HepG2 (cell line): ENCODE results near the gene PRRG3. TPM values are rescaled to one million over a fixed set of nuclear protein-coding genes. Genes with fewer than 3 reads are reported as not detected.

Experiments
- ATAC-seq: fragments of 200-7000 bp; cut with Tn5 transposase; 3 replicates; pipeline ENCODE4 v1.9.1; 2020; ENCODE audit warnings: mild to moderate bottlenecking, moderate library complexity
- BruUV-seq: library from RNA; stranded (reverse); fragments of 400-500 nt; replicated peaks from 2 replicates; lab custom pipeline; 2021; lab: Mats Ljungman, UMichigan
- CTCF ChIA-PET: fragments of 300-600 bp; formaldehyde crosslinking; extraction: SDS; loops from one replicate; lab custom pipeline; 2021; ENCODE audit warnings: low total read pairs, inconsistent platforms, low intra/inter-chr PET ratio; lab: Yijun Ruan, JAX
- POLR2A ChIA-PET: fragments of 350-600 bp; sonication (Branson Sonifier 250); formaldehyde crosslinking; loops from one replicate; lab custom pipeline; 2020; ENCODE audit warnings: antibody characterized with exemption, inconsistent platforms; lab: Yijun Ruan, JAX
- DNase-seq: peaks from one replicate; pipeline ENCODE4 v3.0.0-alpha.2; 2015; ENCODE audit warnings: low spot score
- FAIRE-seq: peaks from 3 replicates; lab custom pipeline; 2011; peaks lifted over from hg19 to GRCh38; lab: Jason Lieb, UNC
- H2AFZ ChIP-seq: one replicate; pipeline ENCODE4 v1.6.1; 2011; ENCODE audit warnings: low read length, inconsistent platforms
- H3K27ac ChIP-seq: fragments of 300-600 bp; 3 replicates; pipeline ENCODE4 v1.8.0; 2011; ENCODE audit warnings: mixed run types, mild to moderate bottlenecking, mixed read lengths, low read length, inconsistent platforms; ENCODE audit not compliant: insufficient read depth; ENCODE audit errors: extremely low read length
- H3K27me3 ChIP-seq, 2 experiments: fragments of 200-600 bp in 1 of 2; 2 replicates in 1 of 2; 3 replicates in 1 of 2; pipeline versions ENCODE4 v1.6.0 to v1.8.0; 2011; ENCODE audit warnings: low read length in 2 of 2, mild to moderate bottlenecking in 2 of 2, moderate library complexity in 2 of 2, inconsistent platforms in 1 of 2; ENCODE audit not compliant: insufficient read depth in 2 of 2, control insufficient read depth in 1 of 2
- H3K36me3 ChIP-seq, 2 experiments: fragments of 200-600 bp in 1 of 2; replicated peaks in 1 of 2; 2 replicates in 1 of 2; 3 replicates in 1 of 2; pipeline versions ENCODE4 v1.5.1 to v1.8.0; 2011; ENCODE audit warnings: low read length in 2 of 2, inconsistent platforms in 1 of 2; ENCODE audit not compliant: insufficient read depth in 2 of 2, control insufficient read depth in 1 of 2
- H3K4me1 ChIP-seq: 2 replicates; pipeline ENCODE4 v1.5.1; 2012; ENCODE audit warnings: low read length, inconsistent platforms; ENCODE audit not compliant: insufficient read depth
- H3K4me2 ChIP-seq: 2 replicates; pipeline ENCODE4 v1.6.0; 2011; ENCODE audit warnings: low read depth, low read length, inconsistent platforms
- H3K4me3 ChIP-seq, 3 experiments: fragments of 200-600 bp in 1 of 3; sonication (generic), shearing (Covaris generic) in 1 of 3; replicated peaks in 1 of 3; 2 replicates each; pipeline ENCODE4 v1.5.1; 2011 to 2016; ENCODE audit warnings: low read length in 3 of 3, inconsistent platforms in 2 of 3, low read depth in 2 of 3, mild to moderate bottlenecking in 2 of 3, control low read depth in 1 of 3, mixed read lengths in 1 of 3; ENCODE audit not compliant: insufficient read depth in 1 of 3
- H3K79me2 ChIP-seq: one replicate; pipeline ENCODE4 v1.6.1; 2011; ENCODE audit warnings: low read length, inconsistent platforms; ENCODE audit not compliant: insufficient read depth
- H3K9ac ChIP-seq: 2 replicates; pipeline ENCODE4 v1.6.0; 2011; ENCODE audit warnings: mild to moderate bottlenecking, low read depth, low read length, inconsistent platforms; ENCODE audit not compliant: insufficient read depth
- H3K9me3 ChIP-seq: 2 replicates; pipeline ENCODE4 v1.5.1; 2012; ENCODE audit warnings: mild to moderate bottlenecking, low read length
- H4K20me1 ChIP-seq: 2 replicates; pipeline ENCODE4 v1.6.0; 2011; ENCODE audit warnings: inconsistent platforms, mild to moderate bottlenecking, low read length, moderate library complexity; ENCODE audit not compliant: insufficient read depth
- ADNP ChIP-seq: sonication (generic); formaldehyde crosslinking; IDR thresholded peaks from 2 replicates; pipeline ENCODE4 v1.4.0; 2020; ENCODE audit warnings: missing genetic modification reagents
- ATRX ChIP-seq: sonication (generic); formaldehyde crosslinking; IDR thresholded peaks from 2 replicates; pipeline ENCODE4 v1.4.0; 2020; ENCODE audit warnings: missing genetic modification reagents, borderline replicate concordance
- ZMAT3 ChIP-seq: sonication (generic); formaldehyde crosslinking; conservative IDR thresholded peaks from 2 replicates; pipeline ENCODE4 v1.7.0; 2021; ENCODE audit warnings: missing genetic modification reagents
- WGBS: methylation state at CpG from one replicate; pipeline ENCODE4 v1.1.6; 2017; ENCODE audit warnings: low lambda C conversion rate; 5-methylcytosine and 5-hydroxymethylcytosine counted together
- in situ Hi-C: cut with HindIII; loops from 2 replicates; pipeline ENCODE4 v1.10.0; 2017; ENCODE audit warnings: low pct_unique_long_range_greater_than_20kb; ENCODE audit not compliant: extremely low pct_ligation_motif_present
- intact Hi-C: fragments of 100-400 bp; cut with micrococcal nuclease; formaldehyde crosslinking; loops from one replicate; pipeline ENCODE4 v1.10.0; 2022; ENCODE audit not compliant: unreplicated experiment
- polyA plus RNA-seq, 8 experiments: library from polyadenylated mRNA; depleted of rRNA in 3 of 8; stranded (reverse) in 7 of 8; unstranded in 1 of 8; fragments of >200 nt; fragmentation: Illumina TruSeq in 4 of 8; extraction: Trizol in 4 of 8; gene quantifications; 2 replicates each; pipeline versions ENCODE4 v1.2.1 to v1.2.3, GENCODE V29; 2011 to 2016; ENCODE audit warnings: low read depth in 4 of 8, missing spikeins in 1 of 8, mixed read lengths in 1 of 8; ENCODE audit not compliant: insufficient read depth in 1 of 8
- total RNA-seq, 5 experiments: library from RNA; depleted of rRNA; stranded (reverse); fragments of >200 nt; fragmentation: Illumina TruSeq; extraction: Trizol; gene quantifications; 2 replicates each; pipeline ENCODE4 v1.2.3, GENCODE V29; 2016; ENCODE audit warnings: low read depth in 1 of 5
- TF ChIP-seq, protein P1 (sequence below): sonication (generic); IDR thresholded peaks from 2 replicates; pipeline ENCODE4 v1.6.1; 2016; ENCODE audit warnings: low read depth, borderline replicate concordance
- TF ChIP-seq, protein P2 (sequence below): sonication (generic); formaldehyde crosslinking; IDR thresholded peaks from 2 replicates; pipeline ENCODE4 v1.4.0; 2020; ENCODE audit warnings: missing genetic modification reagents, borderline replicate concordance
- TF ChIP-seq, protein P3 (sequence below): IDR thresholded peaks from 2 replicates; pipeline ENCODE4 v1.6.1; 2016; ENCODE audit warnings: missing compliant biosample characterization, missing genetic modification reagents, borderline replicate concordance
- TF ChIP-seq, protein P4 (sequence below): sonication (generic); formaldehyde crosslinking; IDR thresholded peaks from 2 replicates; pipeline ENCODE4 v1.9.0; 2021; ENCODE audit warnings: missing genetic modification reagents, mild to moderate bottlenecking, borderline replicate concordance
- TF ChIP-seq, protein P5 (sequence below): IDR thresholded peaks from 2 replicates; pipeline ENCODE4 v1.6.1; 2018; ENCODE audit warnings: missing genetic modification reagents

The PRRG3 gene
- total and polyA plus RNA-seq, 2 of the 13 experiments (the other 11 are each of a cell fraction or from before 2014, with no cell fraction given) = not detected

DNA sequence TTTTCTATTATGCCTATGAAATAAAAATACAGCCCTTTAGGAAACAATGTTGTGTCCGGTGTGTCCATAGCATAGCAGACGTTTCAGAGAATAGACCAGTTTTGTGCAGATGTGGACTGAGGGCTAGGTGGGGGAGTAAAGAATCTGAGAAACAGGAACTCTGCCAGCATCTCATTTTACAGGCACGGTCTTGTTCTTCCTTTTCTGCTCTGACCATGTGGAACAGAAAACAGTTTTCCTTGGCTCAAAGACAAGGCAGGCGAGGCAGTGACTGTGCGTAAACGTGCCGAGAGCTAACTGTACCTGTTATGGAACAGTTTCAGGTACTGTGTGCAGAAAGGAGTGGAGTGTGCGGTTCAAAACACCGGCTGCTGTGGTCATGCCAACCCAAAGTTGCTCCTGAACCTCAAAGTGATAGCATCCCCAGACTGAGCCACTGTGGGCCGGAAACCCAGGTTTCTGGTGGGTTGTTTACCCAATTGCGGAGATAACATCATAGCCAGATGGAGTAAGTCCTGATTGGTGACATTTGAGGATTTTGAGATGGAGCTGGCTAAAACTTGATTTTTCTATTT, 59.5 kb downstream of the PRRG3 start:
- no peak overlapping the region for H3K4me3 ChIP-seq
- ATAC-seq = no peak
- BruUV-seq = no TSS peak
- no peaks in the 10 kb centered on the region for H3K9me3 ChIP-seq
- H3K4me2 ChIP-seq = no peak overlapping the region
- H3K27ac ChIP-seq = no peak overlapping the region
- in situ Hi-C loops (no loop called here), intact Hi-C loops (no loop called here)
- CTCF ChIA-PET = no interaction called here
- 55% methylated on average over 9 of the region's 11 CpGs for WGBS
- H3K36me3 ChIP-seq = no peaks in the 10 kb centered on the region
- POLR2A ChIA-PET = no interaction called here
- H3K27me3 ChIP-seq = no peaks in the 10 kb centered on the region
- H3K9ac ChIP-seq = no peak overlapping the region
- TF ChIP-seq ATRX (no peak), ADNP (CRISPR knock-in tag) (no peak), ZMAT3 (no peak)
- TF ChIP-seq, protein P1, sequence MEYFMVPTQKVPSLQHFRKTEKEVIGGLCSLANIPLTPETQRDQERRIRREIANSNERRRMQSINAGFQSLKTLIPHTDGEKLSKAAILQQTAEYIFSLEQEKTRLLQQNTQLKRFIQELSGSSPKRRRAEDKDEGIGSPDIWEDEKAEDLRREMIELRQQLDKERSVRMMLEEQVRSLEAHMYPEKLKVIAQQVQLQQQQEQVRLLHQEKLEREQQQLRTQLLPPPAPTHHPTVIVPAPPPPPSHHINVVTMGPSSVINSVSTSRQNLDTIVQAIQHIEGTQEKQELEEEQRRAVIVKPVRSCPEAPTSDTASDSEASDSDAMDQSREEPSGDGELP = no peak
- TF ChIP-seq, protein P2, sequence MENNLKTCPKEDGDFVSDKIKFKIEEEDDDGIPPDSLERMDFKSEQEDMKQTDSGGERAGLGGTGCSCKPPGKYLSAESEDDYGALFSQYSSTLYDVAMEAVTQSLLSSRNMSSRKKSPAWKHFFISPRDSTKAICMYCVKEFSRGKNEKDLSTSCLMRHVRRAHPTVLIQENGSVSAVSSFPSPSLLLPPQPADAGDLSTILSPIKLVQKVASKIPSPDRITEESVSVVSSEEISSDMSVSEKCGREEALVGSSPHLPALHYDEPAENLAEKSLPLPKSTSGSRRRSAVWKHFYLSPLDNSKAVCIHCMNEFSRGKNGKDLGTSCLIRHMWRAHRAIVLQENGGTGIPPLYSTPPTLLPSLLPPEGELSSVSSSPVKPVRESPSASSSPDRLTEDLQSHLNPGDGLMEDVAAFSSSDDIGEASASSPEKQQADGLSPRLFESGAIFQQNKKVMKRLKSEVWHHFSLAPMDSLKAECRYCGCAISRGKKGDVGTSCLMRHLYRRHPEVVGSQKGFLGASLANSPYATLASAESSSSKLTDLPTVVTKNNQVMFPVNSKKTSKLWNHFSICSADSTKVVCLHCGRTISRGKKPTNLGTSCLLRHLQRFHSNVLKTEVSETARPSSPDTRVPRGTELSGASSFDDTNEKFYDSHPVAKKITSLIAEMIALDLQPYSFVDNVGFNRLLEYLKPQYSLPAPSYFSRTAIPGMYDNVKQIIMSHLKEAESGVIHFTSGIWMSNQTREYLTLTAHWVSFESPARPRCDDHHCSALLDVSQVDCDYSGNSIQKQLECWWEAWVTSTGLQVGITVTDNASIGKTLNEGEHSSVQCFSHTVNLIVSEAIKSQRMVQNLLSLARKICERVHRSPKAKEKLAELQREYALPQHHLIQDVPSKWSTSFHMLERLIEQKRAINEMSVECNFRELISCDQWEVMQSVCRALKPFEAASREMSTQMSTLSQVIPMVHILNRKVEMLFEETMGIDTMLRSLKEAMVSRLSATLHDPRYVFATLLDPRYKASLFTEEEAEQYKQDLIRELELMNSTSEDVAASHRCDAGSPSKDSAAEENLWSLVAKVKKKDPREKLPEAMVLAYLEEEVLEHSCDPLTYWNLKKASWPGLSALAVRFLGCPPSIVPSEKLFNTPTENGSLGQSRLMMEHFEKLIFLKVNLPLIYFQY (CRISPR knock-in tag) = no peak
- TF ChIP-seq, protein P3, sequence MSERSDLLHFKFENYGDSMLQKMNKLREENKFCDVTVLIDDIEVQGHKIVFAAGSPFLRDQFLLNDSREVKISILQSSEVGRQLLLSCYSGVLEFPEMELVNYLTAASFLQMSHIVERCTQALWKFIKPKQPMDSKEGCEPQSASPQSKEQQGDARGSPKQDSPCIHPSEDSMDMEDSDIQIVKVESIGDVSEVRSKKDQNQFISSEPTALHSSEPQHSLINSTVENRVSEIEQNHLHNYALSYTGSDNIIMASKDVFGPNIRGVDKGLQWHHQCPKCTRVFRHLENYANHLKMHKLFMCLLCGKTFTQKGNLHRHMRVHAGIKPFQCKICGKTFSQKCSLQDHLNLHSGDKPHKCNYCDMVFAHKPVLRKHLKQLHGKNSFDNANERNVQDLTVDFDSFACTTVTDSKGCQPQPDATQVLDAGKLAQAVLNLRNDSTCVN (CRISPR knock-in tag) = no peak
- TF ChIP-seq, protein P4, sequence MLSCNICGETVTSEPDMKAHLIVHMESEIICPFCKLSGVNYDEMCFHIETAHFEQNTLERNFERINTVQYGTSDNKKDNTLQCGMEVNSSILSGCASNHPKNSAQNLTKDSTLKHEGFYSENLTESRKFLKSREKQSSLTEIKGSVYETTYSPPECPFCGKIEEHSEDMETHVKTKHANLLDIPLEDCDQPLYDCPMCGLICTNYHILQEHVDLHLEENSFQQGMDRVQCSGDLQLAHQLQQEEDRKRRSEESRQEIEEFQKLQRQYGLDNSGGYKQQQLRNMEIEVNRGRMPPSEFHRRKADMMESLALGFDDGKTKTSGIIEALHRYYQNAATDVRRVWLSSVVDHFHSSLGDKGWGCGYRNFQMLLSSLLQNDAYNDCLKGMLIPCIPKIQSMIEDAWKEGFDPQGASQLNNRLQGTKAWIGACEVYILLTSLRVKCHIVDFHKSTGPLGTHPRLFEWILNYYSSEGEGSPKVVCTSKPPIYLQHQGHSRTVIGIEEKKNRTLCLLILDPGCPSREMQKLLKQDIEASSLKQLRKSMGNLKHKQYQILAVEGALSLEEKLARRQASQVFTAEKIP (CRISPR knock-in tag) = no peak
- TF ChIP-seq, protein P5, sequence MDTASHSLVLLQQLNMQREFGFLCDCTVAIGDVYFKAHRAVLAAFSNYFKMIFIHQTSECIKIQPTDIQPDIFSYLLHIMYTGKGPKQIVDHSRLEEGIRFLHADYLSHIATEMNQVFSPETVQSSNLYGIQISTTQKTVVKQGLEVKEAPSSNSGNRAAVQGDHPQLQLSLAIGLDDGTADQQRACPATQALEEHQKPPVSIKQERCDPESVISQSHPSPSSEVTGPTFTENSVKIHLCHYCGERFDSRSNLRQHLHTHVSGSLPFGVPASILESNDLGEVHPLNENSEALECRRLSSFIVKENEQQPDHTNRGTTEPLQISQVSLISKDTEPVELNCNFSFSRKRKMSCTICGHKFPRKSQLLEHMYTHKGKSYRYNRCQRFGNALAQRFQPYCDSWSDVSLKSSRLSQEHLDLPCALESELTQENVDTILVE (CRISPR knock-in tag) = no peak
- DNase-seq = no peak
- no peaks in the 10 kb centered on the region for H4K20me1 ChIP-seq
- no peaks in the 10 kb centered on the region for H3K4me1 ChIP-seq
- no peaks in the 10 kb centered on the region for H3K79me2 ChIP-seq
- FAIRE-seq = no peak
- no peak overlapping the region for H2AFZ ChIP-seq
